GM21423 (cell line): ENCODE data around the gene BCAS3.
"Not testable (repeated sequence)": the region's sequence is repeated elsewhere in the genome, so short reads cannot be mapped to it uniquely, and the experiment has no call there.

ENCODE experiments used
- ATAC-seq: cut with Tn5 transposase; IDR thresholded peaks from one replicate; pipeline ENCODE4 v1.9.1; 2021; ENCODE audit warnings: mild to moderate bottlenecking, moderate library complexity; ENCODE audit not compliant: unreplicated experiment

Gene BCAS3

DNA sequence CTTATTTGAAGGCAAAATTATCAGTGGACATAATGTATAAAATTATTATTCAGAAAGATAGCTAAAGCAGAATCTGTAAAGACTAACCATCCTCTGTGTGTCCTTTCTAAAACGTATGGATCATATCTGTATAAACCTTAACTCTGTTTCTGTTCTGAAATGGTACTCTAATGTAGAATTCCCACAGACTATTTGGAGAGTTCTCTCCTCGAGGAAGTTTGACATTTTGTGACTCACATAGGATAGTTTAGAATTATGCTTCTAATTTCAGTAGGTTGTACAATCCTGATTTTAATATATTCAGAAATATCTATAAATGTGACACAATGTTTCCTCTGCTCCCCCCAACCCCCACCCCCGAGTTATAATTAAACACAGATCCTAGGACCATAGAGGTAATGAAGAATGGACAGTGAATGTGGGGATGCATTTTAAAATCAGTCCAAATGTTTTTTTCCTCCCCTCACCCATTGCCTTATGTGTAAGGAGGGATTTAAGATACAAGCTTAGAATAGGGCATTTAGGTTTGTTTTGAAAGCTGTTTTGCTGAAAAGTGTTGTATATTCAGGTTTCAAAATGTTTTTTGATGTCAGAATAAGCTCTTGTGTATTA lies 66.8 kb downstream of the BCAS3 start:
- ATAC-seq: no peak

DNA sequence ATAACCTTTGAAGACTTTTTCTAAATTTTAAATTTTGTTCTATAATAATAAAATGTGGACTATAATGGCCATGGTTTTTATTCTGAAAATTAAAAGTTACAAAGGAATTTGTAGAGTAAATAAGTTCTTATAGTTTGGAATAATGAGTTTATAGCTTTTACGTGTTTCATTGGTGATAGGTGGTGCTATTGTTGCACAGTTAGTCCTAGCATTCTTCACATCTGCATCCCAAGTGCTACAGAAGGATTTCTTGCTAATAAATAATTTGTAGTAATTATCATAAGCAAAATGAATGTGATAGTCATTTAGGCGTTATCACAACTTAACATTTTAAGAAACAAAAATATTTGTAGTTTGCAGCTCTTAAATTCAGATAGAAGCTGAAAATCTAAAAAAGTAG lies 67.9 kb downstream of the BCAS3 start:
- no peak for ATAC-seq

DNA sequence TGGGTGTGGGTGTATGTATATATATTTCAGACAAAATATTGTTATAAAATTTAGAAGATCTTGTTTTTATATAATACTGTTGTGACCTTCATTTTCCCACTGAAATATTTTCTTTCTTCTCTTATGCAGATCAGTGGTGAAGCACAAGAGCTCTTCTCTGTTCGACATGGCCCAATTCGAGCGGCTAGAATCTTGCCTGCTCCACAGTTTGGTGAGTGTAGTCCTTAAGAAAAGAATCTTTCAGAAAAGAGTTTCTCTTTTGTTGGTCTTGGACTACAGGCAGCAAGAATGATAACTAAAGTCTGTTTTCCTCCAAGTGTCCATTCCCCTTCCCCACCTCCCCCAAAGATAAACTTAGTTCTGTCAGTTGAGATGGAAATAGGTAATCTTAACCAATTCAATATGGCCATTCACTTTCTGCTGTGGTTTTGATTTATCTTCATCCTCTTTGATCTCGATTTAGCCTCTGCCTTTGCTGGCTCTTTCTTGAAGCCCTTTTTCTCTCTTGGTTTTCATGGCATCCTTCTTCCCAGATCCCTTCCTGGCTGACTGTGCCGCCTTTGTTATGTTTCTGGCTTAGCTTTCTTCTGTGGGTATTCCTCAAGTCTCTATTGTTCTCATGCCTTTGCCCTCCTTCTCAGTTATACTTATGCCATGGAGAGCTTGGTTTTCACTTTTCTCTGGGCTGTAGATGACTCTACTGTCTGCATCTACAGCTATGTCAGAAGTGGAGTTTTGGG lies 69.6 kb downstream of the BCAS3 start:
- no peak for ATAC-seq

DNA sequence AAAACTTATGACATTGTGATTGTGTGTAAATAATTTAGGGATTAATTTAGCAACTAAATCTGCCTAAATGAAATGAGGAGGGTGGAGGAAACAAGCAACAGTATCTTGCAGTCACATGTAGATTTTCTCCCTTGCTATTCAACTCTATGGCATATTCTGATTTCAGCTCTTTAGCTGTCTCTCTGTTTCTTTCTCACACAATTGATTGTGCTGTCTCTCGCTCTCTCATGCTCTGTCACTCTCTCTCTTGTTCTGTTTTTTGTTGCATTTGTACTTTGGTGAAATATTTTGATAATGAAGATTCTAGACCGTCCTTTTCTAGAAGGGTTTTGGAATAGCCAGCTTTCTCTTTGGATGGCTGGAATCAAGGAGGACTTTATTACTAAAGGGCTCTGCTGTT lies 70.6 kb downstream of the BCAS3 start:
- no peak for ATAC-seq

DNA sequence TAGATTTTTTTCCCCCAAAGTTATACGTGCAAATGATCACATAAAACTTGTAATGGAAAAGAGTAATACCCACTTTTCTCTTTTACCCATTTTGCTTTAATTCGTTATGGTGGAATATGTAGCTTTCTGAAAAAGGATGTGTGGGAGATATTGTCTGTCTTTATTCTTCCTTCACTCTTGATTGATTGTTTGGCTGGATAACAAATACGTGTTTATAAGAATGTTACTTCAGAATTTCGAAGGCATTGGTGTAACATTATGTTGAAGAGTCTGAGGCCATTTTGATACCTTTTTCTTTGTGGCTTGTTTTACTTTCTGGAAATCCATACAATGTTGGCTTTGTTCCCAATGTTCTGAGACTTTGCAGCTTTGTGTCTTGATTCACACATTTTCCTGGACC lies 71.4 kb downstream of the BCAS3 start:
- ATAC-seq: no peak

DNA sequence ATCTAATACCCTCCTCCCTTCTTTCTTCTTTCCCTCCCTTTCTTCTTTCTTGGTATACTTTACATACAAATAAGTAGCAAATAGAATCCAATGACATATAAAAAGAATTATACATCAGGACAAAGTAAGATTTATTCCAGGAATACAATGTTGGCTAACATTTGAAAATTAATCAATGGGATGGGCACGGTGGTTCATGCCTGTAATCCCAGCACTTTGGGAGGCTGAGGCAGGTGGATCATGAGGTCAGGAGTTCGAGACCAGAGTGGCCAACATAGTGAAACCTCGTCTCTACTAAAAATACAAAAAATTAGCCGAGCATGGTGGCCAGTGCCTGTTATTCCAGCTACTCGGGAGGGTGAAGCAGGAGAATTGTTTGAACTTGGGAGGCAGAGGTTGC lies 72.1 kb downstream of the BCAS3 start:
- ATAC-seq: no peak

DNA sequence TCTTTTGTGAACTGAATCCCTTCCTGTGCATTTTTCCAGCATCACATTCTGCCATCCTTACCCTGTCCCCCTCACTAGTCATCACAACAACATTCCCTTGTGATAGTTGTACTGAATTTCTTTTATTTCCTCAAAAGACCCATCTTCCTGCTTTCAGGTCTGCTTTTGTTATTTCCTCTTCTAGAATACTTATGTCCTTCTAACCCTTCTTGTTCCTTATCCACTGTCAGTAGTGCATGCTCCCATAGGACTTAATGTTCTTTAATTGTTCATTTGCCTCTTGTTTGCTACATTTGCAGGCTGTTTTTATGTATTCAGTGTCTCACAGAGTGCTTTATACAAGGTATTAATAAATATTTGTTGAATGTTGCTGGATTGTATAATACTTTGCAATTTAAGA lies 73.0 kb downstream of the BCAS3 start:
- no peak for ATAC-seq

DNA sequence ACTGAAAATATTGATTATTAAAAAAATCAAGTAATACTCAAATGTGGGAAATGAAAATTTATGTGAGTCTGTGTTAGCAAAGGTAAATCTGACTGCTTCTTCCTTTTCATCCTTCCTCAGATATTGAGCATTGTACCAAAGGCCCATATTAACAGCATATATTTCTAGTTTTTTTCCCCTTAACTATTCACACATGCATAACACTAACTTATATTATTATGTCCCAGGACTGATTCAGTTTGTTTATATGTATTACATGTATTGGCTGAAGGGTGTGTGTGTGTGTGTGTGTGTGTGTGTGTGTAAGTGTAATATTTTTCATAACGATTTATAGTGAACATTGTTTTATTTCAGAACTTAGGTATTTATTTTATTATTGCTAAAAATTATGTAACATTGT lies 74.2 kb downstream of the BCAS3 start:
- ATAC-seq: no peak

DNA sequence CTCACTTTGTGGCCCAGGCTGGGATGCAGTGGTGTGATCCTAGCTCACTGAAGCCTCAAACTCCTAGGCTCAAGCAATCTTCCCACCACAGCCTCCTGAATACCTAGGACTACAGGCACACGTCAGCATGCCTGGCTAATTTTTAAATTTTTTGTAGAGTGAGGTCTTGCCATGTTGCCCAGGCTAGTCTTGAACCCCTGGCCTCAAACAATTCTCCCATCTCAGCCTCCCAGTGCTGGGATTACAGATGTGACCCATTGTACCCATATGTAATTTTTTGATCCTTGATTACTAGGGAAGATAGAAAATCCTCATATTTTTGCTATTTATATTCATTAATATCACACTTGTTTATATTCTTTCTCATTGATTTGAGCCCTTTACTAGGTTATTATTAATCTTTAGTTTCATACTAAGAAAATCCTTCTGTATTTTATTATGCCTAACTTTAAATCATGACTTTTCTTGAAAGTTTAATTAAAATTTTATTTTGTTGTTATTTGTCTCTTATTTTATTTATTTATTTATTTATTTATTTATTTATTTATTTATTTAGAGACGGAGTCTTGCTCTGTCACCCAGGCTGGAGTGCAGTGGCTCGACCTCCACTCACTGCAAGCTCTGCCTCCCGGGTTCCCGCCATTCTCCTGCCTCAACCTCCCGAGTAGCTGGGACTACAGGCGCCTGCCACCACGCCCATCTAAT lies 75.4 kb downstream of the BCAS3 start:
- ATAC-seq: no peak

DNA sequence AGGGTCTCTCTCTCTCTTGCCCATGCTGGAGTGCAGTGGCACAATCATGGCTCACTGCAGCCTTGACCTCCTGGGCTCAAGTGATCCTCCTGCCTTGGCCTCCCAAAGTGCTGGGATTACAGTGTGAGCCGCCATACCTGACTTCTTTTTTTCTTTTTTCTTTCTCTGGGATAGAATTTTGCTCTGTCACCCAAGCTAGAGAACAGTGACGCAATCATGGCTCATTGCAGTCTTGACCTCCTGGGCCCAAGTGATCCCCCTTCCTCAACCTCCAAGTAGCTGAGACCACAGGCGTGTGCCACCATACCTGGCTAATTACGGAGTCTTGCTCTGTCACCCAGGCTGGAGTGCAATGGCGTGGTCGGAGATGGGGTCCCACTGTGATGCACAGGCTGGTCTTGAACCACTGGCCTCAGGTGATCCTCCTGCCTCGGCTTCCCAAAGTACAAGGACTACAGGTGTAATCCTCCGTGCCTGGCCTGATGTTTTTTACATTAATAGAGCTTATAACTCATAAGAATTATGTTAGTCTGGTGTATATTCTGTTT lies 76.5 kb downstream of the BCAS3 start:
- no peak for ATAC-seq

DNA sequence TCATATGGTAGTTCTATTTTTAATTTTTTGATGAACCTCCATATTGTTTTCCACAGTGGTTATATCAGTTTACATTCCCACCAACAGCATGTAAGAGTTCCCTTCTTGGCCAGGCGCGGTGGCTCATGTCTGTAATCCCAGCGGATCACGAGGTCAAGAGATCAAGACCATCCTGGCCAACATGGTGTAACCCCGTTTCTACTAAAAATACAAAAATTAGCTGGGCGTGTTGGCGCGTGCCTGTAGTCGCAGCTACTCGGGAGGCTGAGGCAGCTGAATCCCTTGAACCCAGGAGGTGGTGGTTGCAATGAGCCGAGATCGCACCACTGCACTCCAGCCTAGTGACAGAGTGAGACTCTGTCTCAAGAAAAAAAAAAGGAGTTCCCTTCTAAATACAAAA lies 79.1 kb downstream of the BCAS3 start:
- ATAC-seq: not testable (repeated sequence)

DNA sequence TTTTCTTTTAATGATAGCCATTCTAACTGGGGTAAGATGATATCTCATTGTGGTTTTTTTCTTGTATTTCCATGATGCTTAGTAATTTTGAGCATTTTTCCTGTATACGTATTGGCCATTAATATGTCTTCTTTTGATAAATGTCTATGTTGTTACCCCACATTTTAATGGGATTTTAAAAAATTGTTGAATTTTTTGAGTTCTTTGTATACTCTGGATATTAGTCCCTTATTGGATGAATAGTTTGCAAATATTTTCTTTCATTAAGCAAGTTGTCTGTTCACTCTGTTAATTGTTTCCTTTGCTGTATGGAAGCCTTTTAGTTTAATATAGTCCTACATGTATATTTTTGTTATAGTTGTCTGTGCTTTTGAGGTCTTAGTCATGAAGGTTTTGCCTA lies 79.8 kb downstream of the BCAS3 start:
- ATAC-seq: no peak

DNA sequence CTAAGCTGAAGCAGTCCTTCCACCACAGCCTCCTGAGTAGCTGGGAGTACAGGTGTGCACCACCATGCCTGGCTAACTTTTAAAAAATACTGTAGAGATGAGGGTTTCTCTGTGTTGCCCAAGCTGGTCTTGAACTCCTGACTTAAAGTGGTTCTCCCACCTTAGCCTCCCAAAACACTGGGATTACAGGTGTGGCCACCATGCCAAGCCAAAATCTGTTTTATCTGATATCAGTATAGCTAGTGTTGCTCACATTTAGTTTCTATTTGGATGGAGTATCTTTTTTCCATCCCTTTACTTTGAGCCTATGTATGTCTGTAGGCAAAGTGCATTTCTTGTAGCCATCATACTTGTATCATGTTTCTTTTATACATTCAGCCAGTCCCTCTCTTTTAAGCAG lies 82.1 kb downstream of the BCAS3 start:
- no peak for ATAC-seq

DNA sequence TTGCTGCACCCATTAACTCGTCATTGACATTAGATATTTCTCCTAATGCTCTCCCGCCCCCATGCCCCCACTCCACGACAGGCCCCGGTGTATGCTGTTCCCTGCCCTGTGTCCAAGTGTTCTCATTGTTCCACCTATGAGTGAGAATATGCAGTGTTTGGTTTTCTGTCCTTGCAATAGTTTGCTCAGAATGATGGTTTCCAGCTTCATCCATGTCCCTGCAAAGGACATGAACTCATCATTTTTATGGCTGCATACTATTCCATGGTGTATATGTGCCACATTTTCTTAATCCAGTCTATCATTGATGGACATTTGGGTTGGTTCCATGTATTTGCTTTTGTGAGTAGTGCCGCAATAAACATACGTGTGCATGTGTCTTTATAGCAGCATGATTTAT lies 83.7 kb downstream of the BCAS3 start:
- not testable (repeated sequence) for ATAC-seq

DNA sequence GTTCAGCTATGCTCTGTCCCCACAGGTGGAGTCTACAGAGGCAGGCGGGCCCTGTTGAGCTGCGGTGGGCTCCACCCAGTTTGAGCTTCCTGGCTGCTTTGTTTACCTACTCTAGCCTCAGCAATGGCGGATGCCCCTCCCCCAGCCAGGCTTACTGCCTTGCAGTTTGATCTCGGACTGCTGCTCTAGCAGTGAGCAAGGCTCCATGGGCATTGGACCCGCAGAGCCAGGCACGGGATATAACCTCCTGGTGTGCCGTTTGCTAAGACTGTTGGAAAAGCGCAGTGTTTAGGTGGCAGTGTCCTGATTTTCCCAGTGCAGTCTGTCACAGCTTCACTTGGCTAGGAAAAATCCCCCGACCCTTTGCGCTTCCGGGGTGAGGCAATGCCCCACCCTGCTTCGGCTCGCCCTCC lies 89.1 kb downstream of the BCAS3 start:
- ATAC-seq: no peak

DNA sequence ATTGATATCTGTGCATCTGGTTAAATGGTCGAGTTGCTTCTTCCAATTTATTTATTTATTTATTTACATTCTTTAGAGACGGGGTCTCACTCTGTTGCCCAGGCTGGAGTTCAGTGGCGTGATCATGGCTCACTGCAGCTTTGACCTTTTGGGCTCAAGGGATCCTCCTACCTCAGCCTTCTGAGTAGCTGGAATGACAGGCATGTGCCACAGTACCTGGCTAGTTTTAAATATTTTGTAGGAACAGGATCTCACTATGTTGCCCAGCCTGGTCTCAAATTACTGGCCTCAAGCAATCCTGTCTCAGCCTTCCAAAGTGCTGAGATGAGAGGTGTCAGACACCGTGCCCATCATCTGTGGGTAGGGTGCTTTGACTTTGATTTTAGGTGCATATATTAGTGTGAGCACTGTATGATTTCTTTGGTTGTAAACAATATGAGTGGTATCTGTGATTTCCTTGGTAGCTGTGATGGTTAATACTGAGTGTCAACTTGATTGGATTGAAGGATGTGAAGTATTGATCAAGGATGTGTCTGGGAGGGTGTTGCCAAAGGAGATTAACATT lies 90.2 kb downstream of the BCAS3 start:
- ATAC-seq: no peak

DNA sequence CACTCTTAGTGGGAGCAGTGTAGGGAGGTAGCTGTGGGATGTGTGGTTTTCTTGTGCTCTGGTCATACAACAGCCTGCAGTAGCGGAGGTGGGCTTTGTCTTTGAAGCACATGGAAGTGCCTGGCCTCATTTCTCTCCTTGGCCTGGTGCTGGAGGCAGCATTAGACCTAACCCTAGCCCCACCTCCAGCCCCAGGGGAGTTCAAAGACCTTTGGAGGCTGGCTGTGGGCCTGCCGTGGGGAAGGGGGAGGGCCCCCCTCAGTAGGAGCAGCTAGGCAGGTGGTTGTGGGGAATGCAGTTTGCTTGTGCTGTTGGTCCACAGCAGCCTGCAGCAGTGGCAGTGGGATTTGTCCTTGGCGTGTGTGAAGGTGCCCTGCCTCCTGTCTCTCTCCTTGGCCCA lies 91.7 kb downstream of the BCAS3 start:
- ATAC-seq: no peak

DNA sequence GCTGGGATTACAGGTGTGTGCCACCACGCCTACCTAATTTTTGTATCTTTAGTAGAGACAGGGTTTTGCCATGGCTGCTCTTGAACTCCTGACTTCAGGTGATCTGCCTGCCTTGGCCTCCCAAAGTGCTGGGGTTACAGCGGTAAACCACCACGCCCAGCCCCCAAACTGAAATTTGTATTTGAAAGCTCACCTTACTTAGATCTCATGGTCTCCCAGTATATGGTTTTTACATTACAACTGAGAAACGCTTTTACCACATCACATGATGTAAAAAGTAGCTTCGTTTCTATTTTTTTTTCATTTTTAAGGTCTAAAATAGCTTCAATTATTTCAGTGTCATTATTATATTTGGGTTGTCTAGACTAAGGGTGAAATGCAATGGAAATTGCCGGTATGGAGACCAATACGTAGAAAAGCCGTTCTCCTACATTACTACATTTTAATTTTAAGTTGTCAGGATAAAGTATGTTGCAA lies 93.3 kb downstream of the BCAS3 start:
- no peak for ATAC-seq

DNA sequence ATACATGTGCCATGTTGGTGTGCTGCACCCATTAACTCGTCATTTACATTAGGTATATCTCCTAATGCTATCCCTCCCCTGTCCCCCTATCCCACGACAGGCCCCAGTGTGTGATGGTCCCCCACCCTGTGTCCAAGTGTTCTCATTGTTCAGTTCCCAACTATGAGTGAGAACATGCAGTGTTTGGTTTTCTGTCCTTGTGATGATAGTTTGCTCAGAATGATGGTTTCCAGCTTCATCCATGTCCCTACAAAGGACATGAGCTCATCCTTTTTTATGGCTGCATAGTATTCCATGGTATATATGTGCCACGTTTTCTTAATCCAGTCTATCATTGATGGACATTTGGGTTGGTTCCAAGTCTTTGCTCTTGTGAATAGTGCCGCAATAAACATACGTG lies 94.0 kb downstream of the BCAS3 start:
- not testable (repeated sequence) for ATAC-seq

DNA sequence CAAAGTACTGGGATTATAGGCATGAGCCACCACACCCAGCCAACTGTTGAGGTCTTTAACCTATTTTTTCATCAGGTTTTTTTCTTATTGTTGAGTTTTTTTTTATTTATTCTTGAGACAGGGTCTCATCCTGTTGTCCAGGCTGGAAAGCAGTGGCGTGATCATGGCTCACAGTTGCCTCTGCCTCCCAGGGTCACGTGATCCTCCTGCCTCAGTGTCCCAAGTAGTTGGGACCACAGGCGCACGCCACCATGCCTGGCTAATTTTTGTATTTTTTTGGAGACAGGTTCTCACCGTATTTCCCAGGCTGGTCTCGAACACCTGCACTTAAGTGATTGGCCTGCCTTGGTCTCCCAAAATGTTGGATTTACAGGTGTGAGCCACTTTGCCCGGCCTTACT lies 95.9 kb downstream of the BCAS3 start:
- ATAC-seq: no peak

DNA sequence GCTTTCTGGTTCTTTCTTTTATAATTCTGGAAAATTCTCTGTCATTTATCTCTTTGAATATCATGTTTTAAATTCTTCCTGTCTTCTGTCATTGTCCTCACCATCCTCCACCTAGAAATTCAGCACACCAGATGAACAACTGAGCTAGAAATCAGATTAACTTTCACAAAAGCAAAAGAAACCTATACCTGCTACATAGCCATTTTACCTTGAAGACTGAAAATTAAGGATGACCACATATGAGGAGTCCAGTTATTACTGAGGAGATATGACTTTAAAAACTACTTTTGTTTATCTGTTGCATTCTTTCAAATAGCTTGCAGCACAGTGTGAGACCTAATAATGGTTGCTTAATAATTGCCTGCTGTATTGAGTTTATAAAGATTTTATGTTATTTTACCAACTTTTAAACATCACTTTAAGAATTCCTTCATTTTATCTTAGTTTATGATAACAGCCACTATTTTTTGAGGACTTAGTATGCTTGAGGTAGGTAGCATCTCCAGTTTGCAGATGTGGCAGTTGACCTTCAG lies 104.3 kb downstream of the BCAS3 start:
- ATAC-seq: no peak
